ENCODE measurements around the gene ZSWIM3. TPM values are rescaled to one million over a fixed set of nuclear protein-coding genes. Genes with fewer than 3 reads are reported as not detected.

Gene ZSWIM3
- total and polyA plus RNA-seq, 2 donors (not counting 3 experiments of a cell fraction or from before 2014, with no cell fraction given): 3.8 to 4.4 TPM

GRCh38 chr20:45919542-45920399, 62.4 kb downstream of the ZSWIM3 start:
- H2AFZ ChIP-seq (ENCODE audit: low read depth, low read length): peak overlapping the region; percentile 28
- DNase-seq (ENCODE audit: low read depth, low spot score) (peak; percentile 94), FAIRE-seq (peak; percentile 84)

DNA sequence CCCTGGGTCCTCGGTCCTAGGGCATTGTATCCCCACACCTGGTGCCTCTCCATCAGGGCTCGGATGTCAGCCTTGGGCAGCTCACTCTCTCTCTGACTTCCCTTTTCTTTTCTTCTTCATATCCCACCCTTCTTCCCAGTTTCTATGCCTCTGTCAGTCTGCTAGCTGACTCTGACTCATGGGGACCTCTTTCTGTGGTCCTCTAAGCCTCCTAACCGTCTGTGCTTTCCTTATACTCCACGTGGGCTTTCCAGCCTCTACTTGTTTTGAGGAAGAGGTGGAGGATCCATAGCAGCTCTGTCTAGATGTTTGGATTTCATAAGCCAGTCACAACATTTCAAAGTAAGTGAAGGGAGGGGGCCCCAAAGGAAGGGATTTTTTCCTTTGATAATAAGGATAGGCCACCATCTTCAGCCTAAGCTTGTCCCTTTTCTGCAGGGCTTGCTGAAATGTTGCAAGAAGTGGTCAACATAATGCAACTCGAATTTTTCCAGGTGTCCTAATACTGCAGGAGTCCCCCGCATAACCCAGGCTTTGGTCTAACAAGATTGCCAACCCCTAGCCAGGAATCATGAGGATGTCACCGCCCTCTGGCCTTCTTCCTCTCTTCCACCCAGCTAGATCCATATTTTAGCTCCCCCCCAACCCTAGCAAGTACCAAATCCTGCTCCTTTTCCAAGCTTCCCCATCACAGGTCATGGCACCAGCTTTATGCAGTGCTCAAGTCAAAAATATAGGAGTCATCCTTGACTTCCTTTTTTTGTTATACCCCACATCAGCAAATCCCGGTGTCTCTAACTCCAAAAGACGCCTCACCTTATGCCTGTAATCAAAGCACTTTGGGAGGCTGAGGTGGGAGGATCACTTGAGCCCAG, 63.3 kb downstream of the ZSWIM3 start:
- DNase-seq (ENCODE audit: low read depth, low spot score) (no peak), FAIRE-seq (no peak)
- Histone ChIP-seq H3K27ac (ENCODE audit: insufficient read depth, low read depth, low read length) (peak overlapping the region; percentile 16), H3K36me3 (ENCODE audit: control insufficient read depth in 2 of 2, extremely low read depth in 1 of 2, insufficient read depth in 2 of 2, low read length in 2 of 2) (no peaks in the 10 kb centered on the region), H3K4me3 (replicated peaks in 1 of 3; ENCODE audit: insufficient read depth in 1 of 3, low read depth in 1 of 3, low read length in 3 of 3) (no peak overlapping the region), H3K9me3 (replicated peaks; ENCODE audit: control insufficient read depth, insufficient read depth, low read length) (no peaks in the 10 kb centered on the region), H3K79me2 (ENCODE audit: control insufficient read depth, insufficient read depth, low read length) (no peaks in the 10 kb centered on the region), H3K9me1 (replicated peaks; ENCODE audit: control insufficient read depth, extremely low read depth, insufficient read depth, low read length) (no peaks in the 10 kb centered on the region), H3K27me3 (ENCODE audit: control insufficient read depth in 2 of 2, insufficient read depth in 2 of 2, low read length in 2 of 2) (no peaks in the 10 kb centered on the region), H3K4me2 (ENCODE audit: insufficient read depth, low read length) (no peak overlapping the region), H3K4me1 (ENCODE audit: control insufficient read depth, extremely low read depth, insufficient read depth, low read length) (peaks cover 25% of the 10 kb centered on the region), H2AFZ (ENCODE audit: low read depth, low read length) (peak overlapping the region; percentile 28), H4K20me1 (replicated peaks; ENCODE audit: control insufficient read depth, extremely low read depth, insufficient read depth, low read length) (no peaks in the 10 kb centered on the region), H3K9ac (replicated peaks; ENCODE audit: extremely low read depth, insufficient read depth, low read length) (no peak overlapping the region)
- POLR2A ChIA-PET: interaction anchor here (0.6 to 2.5 kb wide), 2 partner anchors 14 to 1192 kb away, joined by 8 to 20 read pairs; partner anchors contain the start of gene PCIF1
- intact Hi-C loops (cut with micrococcal nuclease): no loop called here
- no TSS peak for BruUV-seq (replicated peaks)
- dilution Hi-C loops (cut with MboI; ENCODE audit: extremely low pct_ligation_motif_present, low sequenced_read_pairs): no loop called here
- CTCF ChIA-PET: interaction anchor here (0.8 to 2.8 kb wide), 7 partner anchors 10 to 97 kb away, joined by 3 to 19 read pairs (median 3); partner anchors contain the start of genes PCIF1 and ZSWIM1
- no peak for TF ChIP-seq JUN (IDR thresholded peaks at IDR 0.05; ENCODE audit: borderline replicate concordance, insufficient read depth, insufficient read length, low read depth)
- no peak for TF ChIP-seq POLR2AphosphoS5 (IDR thresholded peaks at IDR 0.05; ENCODE audit: insufficient read depth, low read depth, low read length)
- no peak for TF ChIP-seq EZH2 (IDR thresholded peaks at IDR 0.05; ENCODE audit: borderline replicate concordance, low read depth, low read length, severe bottlenecking)
- no peak for TF ChIP-seq FOS (IDR thresholded peaks at IDR 0.05; ENCODE audit: borderline replicate concordance, insufficient read depth, low read length)

More at GRCh38 chr20:45919542-45920399, 62.4 kb downstream of the ZSWIM3 start:
- intact Hi-C loops (cut with micrococcal nuclease) (loop anchor here (1.0 to 10.0 kb wide), 2 partner anchors 8 to 575 kb away; partner anchors contain the start of gene SDC4), dilution Hi-C loops (cut with MboI; ENCODE audit: extremely low pct_ligation_motif_present, low sequenced_read_pairs) (no loop called here)
- H3K27ac ChIP-seq (ENCODE audit: insufficient read depth, low read depth, low read length): peak overlapping the region; percentile 16
- CTCF ChIA-PET: interaction anchor here (0.8 to 2.8 kb wide), 9 partner anchors 8 to 96 kb away, joined by 3 to 19 read pairs (median 4); partner anchors contain the start of genes PCIF1 and ZSWIM1
- POLR2A ChIA-PET: interaction anchor here (0.6 to 2.5 kb wide), 3 partner anchors 15 to 1191 kb away, joined by 3 to 20 read pairs (median 8); partner anchors contain the start of gene PCIF1
- no peaks in the 10 kb centered on the region for H3K9me3 ChIP-seq (replicated peaks; ENCODE audit: control insufficient read depth, insufficient read depth, low read length)
- no peak overlapping the region for H3K4me2 ChIP-seq (ENCODE audit: insufficient read depth, low read length)
- no TSS peak for BruUV-seq (replicated peaks)
- H3K9ac ChIP-seq (replicated peaks; ENCODE audit: extremely low read depth, insufficient read depth, low read length): no peak overlapping the region
- TF ChIP-seq MAX (IDR thresholded peaks at IDR 0.05; ENCODE audit: insufficient read depth, insufficient read length) (no peak), POLR2AphosphoS5 (IDR thresholded peaks at IDR 0.05; ENCODE audit: insufficient read depth, low read depth, low read length) (peak; percentile 61)
- no peaks in the 10 kb centered on the region for H3K9me1 ChIP-seq (replicated peaks; ENCODE audit: control insufficient read depth, extremely low read depth, insufficient read depth, low read length)
- no peaks in the 10 kb centered on the region for H3K27me3 ChIP-seq (ENCODE audit: control insufficient read depth in 2 of 2, insufficient read depth in 2 of 2, low read length in 2 of 2)
- no peaks in the 10 kb centered on the region for H4K20me1 ChIP-seq (replicated peaks; ENCODE audit: control insufficient read depth, extremely low read depth, insufficient read depth, low read length)
- H3K36me3 ChIP-seq (ENCODE audit: control insufficient read depth in 2 of 2, extremely low read depth in 1 of 2, insufficient read depth in 2 of 2, low read length in 2 of 2): no peaks in the 10 kb centered on the region
- no peak overlapping the region for H3K4me3 ChIP-seq (replicated peaks in 1 of 3; ENCODE audit: insufficient read depth in 1 of 3, low read depth in 1 of 3, low read length in 3 of 3)
- H3K79me2 ChIP-seq (ENCODE audit: control insufficient read depth, insufficient read depth, low read length): no peaks in the 10 kb centered on the region
- peaks cover 25% of the 10 kb centered on the region for H3K4me1 ChIP-seq (ENCODE audit: control insufficient read depth, extremely low read depth, insufficient read depth, low read length)
